Gastroesophageal sphincter (tissue), 3 donors: ENCODE measurements around the gene CDC123.

Experiments used
- EP300 ChIP-seq: sonication (generic); formaldehyde crosslinking; IDR thresholded peaks from one replicate; pipeline ENCODE4 v1.6.1; 2017; ENCODE audit warnings: antibody characterized with exemption, mild to moderate bottlenecking
- POLR2A ChIP-seq, 2 donors: fragments of 450-650 bp; IDR thresholded peaks; one replicate each; pipeline ENCODE4 v1.6.1; 2017; ENCODE audit warnings: antibody characterized with exemption in 2 of 2, mild to moderate bottlenecking in 2 of 2, moderate library complexity in 1 of 2
- POLR2AphosphoS5 ChIP-seq: sonication (generic); formaldehyde crosslinking; IDR thresholded peaks from one replicate; pipeline ENCODE4 v1.6.1; 2017; ENCODE audit warnings: antibody characterized with exemption
- TF ChIP-seq, protein P1 (sequence below), 4 experiments: fragments of 200-600 bp in 2 of 4; fragments of 450-650 bp in 2 of 4; sonication (generic) in 1 of 4; IDR thresholded peaks; one replicate each; pipeline ENCODE4 v1.5.1; 2017 to 2019; ENCODE audit warnings: antibody characterized with exemption in 4 of 4, mild to moderate bottlenecking in 2 of 4, moderate library complexity in 2 of 4

DNA sequence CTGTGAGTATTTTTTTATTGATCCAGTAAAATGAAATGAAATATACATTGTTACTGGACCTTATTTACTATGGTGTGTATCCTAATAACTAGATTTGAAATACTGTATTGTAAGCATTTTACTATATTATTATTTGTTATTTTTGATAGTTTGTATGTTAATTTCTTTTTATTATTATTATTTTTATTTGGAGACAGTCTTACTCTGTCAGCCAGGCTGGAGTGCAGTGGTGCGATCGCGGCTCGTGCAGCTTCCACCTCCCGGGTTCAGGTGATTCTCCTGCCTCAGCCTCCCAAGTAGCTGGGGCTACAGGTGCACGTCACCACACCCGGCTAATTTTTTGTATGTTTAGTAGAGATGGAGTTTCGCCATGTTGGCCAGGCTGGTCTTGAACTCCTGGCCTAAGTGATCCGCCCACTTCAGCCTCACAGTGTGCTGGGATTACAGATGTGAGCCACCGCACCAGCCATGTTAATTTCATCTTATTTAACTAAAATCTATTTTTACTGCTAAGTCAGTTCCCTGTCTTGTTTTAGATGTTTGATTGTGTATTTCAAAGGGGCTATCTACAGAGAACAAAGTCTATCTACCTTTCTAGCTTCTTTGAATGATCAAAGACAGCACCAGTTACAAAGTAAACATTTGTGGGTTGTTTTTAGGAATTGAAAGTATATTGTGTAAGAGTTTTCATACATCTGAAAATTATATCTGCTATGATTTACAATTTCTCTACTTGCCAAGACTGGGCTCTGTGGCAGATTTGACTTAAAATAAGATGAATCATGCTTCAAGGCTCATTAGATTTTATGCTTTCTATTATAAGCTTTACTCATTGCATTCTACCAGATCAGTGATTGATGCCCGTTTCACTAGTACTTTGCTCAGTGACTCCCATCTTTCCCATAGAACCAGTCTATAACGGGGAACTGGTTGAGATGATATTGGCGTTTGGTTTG, 41.6 kb downstream of the CDC123 start:
- TF ChIP-seq, protein P1, sequence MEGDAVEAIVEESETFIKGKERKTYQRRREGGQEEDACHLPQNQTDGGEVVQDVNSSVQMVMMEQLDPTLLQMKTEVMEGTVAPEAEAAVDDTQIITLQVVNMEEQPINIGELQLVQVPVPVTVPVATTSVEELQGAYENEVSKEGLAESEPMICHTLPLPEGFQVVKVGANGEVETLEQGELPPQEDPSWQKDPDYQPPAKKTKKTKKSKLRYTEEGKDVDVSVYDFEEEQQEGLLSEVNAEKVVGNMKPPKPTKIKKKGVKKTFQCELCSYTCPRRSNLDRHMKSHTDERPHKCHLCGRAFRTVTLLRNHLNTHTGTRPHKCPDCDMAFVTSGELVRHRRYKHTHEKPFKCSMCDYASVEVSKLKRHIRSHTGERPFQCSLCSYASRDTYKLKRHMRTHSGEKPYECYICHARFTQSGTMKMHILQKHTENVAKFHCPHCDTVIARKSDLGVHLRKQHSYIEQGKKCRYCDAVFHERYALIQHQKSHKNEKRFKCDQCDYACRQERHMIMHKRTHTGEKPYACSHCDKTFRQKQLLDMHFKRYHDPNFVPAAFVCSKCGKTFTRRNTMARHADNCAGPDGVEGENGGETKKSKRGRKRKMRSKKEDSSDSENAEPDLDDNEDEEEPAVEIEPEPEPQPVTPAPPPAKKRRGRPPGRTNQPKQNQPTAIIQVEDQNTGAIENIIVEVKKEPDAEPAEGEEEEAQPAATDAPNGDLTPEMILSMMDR (IDR thresholded peaks at IDR 0.05): no peak
- TF ChIP-seq POLR2A (IDR thresholded peaks at IDR 0.05) (no peak), EP300 (no peak), POLR2AphosphoS5 (no peak)
